H1 (cell line): ENCODE measurements around the gene CUL2. TPM values are rescaled to one million over a fixed set of nuclear protein-coding genes. Genes with fewer than 3 reads are reported as not detected.

ENCODE experiments used
- CTCF ChIA-PET: fragments of 300-600 bp; sonication (Branson Sonifier 250); formaldehyde crosslinking; loops from one replicate; lab custom pipeline; 2021; ENCODE audit not compliant: partially characterized antibody; lab: Charles Lee
- POLR2A ChIA-PET: fragments of 300-600 bp; sonication (Branson Sonifier 250); formaldehyde crosslinking; loops from one replicate; lab custom pipeline; 2021; ENCODE audit warnings: inconsistent platforms; ENCODE audit not compliant: partially characterized antibody; lab: Charles Lee
- DNase-seq, 2 experiments: peaks; one replicate each; pipeline versions ENCODE4 v3.0.0 to v3.0.0-alpha.2; 2010 to 2022; ENCODE audit warnings: low spot score in 2 of 2, low read depth in 1 of 2, mixed read lengths in 1 of 2
- FAIRE-seq: peaks from 2 replicates; lab custom pipeline; 2011; peaks lifted over from hg19 to GRCh38; lab: Jason Lieb, UNC
- H2AFZ ChIP-seq: 2 replicates; pipeline ENCODE4 v1.8.1; 2012; ENCODE audit warnings: low read length, inconsistent platforms
- H2AK5ac ChIP-seq: 2 replicates; pipeline ENCODE4 v1.6.1; 2013; ENCODE audit warnings: low read depth, low read length
- H2BK120ac ChIP-seq: replicated peaks from 2 replicates; pipeline ENCODE3; 2013; ENCODE audit warnings: low read depth, low read length, inconsistent platforms
- H2BK12ac ChIP-seq: 2 replicates; pipeline ENCODE4 v1.6.1; 2013; ENCODE audit warnings: low read depth, low read length
- H2BK15ac ChIP-seq: 2 replicates; pipeline ENCODE4 v1.6.1; 2013; ENCODE audit warnings: low read length
- H2BK20ac ChIP-seq: 2 replicates; pipeline ENCODE4 v1.6.1; 2013; ENCODE audit warnings: low read length
- H2BK5ac ChIP-seq: 2 replicates; pipeline ENCODE4 v1.6.1; 2013; ENCODE audit warnings: low read depth, low read length
- H3K14ac ChIP-seq: 2 replicates; pipeline ENCODE4 v1.6.1; 2013; ENCODE audit warnings: inconsistent platforms; ENCODE audit not compliant: insufficient read length
- H3K18ac ChIP-seq: 2 replicates; pipeline ENCODE4 v1.6.1; 2013; ENCODE audit warnings: low read length; ENCODE audit errors: extremely low read depth
- H3K23ac ChIP-seq: 2 replicates; pipeline ENCODE4 v1.6.1; 2013; ENCODE audit warnings: inconsistent platforms; ENCODE audit not compliant: insufficient read length
- H3K23me2 ChIP-seq: 2 replicates; pipeline ENCODE4 v1.6.1; 2013; ENCODE audit warnings: low read depth, low read length
- H3K27ac ChIP-seq: 2 replicates; pipeline ENCODE4 v1.6.1; 2011; ENCODE audit warnings: low read depth, low read length, inconsistent platforms
- H3K27me3 ChIP-seq, 4 experiments: replicated peaks in 1 of 4; 1 replicate in 1 of 4; 2 replicates in 3 of 4; pipeline versions ENCODE4 v1.6.1 to v1.8.1; 2011 to 2013; ENCODE audit warnings: low read length in 3 of 4, mild to moderate bottlenecking in 3 of 4, inconsistent platforms in 2 of 4, mixed read lengths in 2 of 4, moderate library complexity in 1 of 4; ENCODE audit not compliant: control insufficient read depth in 3 of 4, insufficient read depth in 3 of 4; ENCODE audit errors: extremely low read depth in 1 of 4
- H3K36me3 ChIP-seq, 4 experiments: 2 replicates each; pipeline versions ENCODE4 v1.6.1 to v1.8.1; 2011 to 2013; ENCODE audit warnings: mild to moderate bottlenecking in 4 of 4, low read length in 3 of 4, moderate library complexity in 2 of 4, control low read depth in 1 of 4, inconsistent platforms in 1 of 4; ENCODE audit not compliant: insufficient read depth in 4 of 4, control insufficient read depth in 2 of 4
- H3K4ac ChIP-seq: replicated peaks from 2 replicates; pipeline ENCODE3; 2013; ENCODE audit warnings: low read length, low read depth, mixed read lengths, inconsistent platforms; ENCODE audit not compliant: insufficient read length
- H3K4me1 ChIP-seq, 4 experiments: replicated peaks in 1 of 4; 1 replicate in 1 of 4; 2 replicates in 3 of 4; pipeline versions ENCODE4 v1.6.1 to v1.8.1; 2011 to 2013; ENCODE audit warnings: low read length in 3 of 4, inconsistent platforms in 2 of 4, mixed read lengths in 1 of 4; ENCODE audit not compliant: insufficient read depth in 4 of 4, control insufficient read depth in 3 of 4
- H3K4me2 ChIP-seq, 2 experiments: 2 replicates each; pipeline versions ENCODE4 v1.6.1 to v1.8.1; 2011 to 2013; ENCODE audit warnings: low read depth in 2 of 2, low read length in 2 of 2, control low read depth in 1 of 2, inconsistent platforms in 1 of 2, mild to moderate bottlenecking in 1 of 2; ENCODE audit not compliant: insufficient read depth in 1 of 2
- H3K4me3 ChIP-seq, 4 experiments: fragments of 200-600, 300-600 bp in 1 of 4; sonication (generic), shearing (Covaris generic), sonication (Bioruptor Twin) in 1 of 4; 2 replicates each; pipeline versions ENCODE4 v1.5.1 to v1.8.1; 2011 to 2016; ENCODE audit warnings: low read length in 4 of 4, low read depth in 3 of 4, control low read depth in 2 of 4, inconsistent platforms in 2 of 4, mild to moderate bottlenecking in 2 of 4, mixed read lengths in 1 of 4, moderate library complexity in 1 of 4; ENCODE audit not compliant: insufficient read depth in 2 of 4; ENCODE audit errors: extremely low read depth in 1 of 4
- H3K56ac ChIP-seq: replicated peaks from 2 replicates; pipeline ENCODE3; 2013; ENCODE audit warnings: low read depth, mild to moderate bottlenecking, mixed read lengths, low read length, inconsistent platforms; ENCODE audit not compliant: insufficient read length
- H3K79me1 ChIP-seq: 2 replicates; pipeline ENCODE4 v1.6.1; 2013; ENCODE audit warnings: low read depth, low read length, control low read depth
- H3K79me2 ChIP-seq, 2 experiments: 2 replicates each; pipeline versions ENCODE4 v1.6.1 to v1.8.1; 2012 to 2013; ENCODE audit warnings: low read length in 2 of 2, mild to moderate bottlenecking in 2 of 2, inconsistent platforms in 1 of 2; ENCODE audit not compliant: insufficient read depth in 2 of 2, control insufficient read depth in 1 of 2
- H3K9ac ChIP-seq, 4 experiments: replicated peaks in 1 of 4; 1 replicate in 1 of 4; 2 replicates in 3 of 4; pipeline versions ENCODE4 v1.6.1 to v1.8.1; 2011 to 2013; ENCODE audit warnings: low read depth in 3 of 4, low read length in 3 of 4, control low read depth in 2 of 4, mild to moderate bottlenecking in 2 of 4, moderate library complexity in 2 of 4, inconsistent platforms in 1 of 4; ENCODE audit errors: extremely low read depth in 1 of 4
- H3K9me3 ChIP-seq, 2 experiments: 2 replicates each; pipeline versions ENCODE4 v1.6.1 to v1.8.1; 2012 to 2013; ENCODE audit warnings: mild to moderate bottlenecking in 2 of 2, moderate library complexity in 2 of 2, control low read depth in 1 of 2, inconsistent platforms in 1 of 2, low read depth in 1 of 2, low read length in 1 of 2, mixed read lengths in 1 of 2; ENCODE audit not compliant: insufficient read depth in 2 of 2
- H4K20me1 ChIP-seq, 2 experiments: replicated peaks in 1 of 2; 2 replicates each; pipeline versions ENCODE3 to v1.8.1; 2011 to 2013; ENCODE audit warnings: inconsistent platforms in 2 of 2, low read length in 2 of 2, mild to moderate bottlenecking in 1 of 2; ENCODE audit not compliant: insufficient read depth in 2 of 2, control insufficient read depth in 1 of 2
- H4K5ac ChIP-seq: 2 replicates; pipeline ENCODE4 v1.6.1; 2013; ENCODE audit warnings: low read length, low read depth, mixed read lengths, inconsistent platforms; ENCODE audit not compliant: insufficient read length
- H4K8ac ChIP-seq: 2 replicates; pipeline ENCODE4 v1.8.0; 2013; ENCODE audit warnings: mild to moderate bottlenecking, moderate library complexity, low read length, inconsistent platforms; ENCODE audit not compliant: insufficient read depth; ENCODE audit errors: extremely low read depth
- H4K91ac ChIP-seq: replicated peaks from 2 replicates; pipeline ENCODE3; 2013; ENCODE audit warnings: low read length, mixed read lengths, inconsistent platforms; ENCODE audit not compliant: insufficient read length
- BACH1 ChIP-seq: IDR thresholded peaks from 2 replicates; pipeline ENCODE4 v1.6.1; 2012; ENCODE audit warnings: low read length, improper control_type of control experiment
- CEBPB ChIP-seq: IDR thresholded peaks from 2 replicates; pipeline ENCODE4 v1.6.1; 2012; ENCODE audit warnings: low read depth, low read length
- FOSL1 ChIP-seq: IDR thresholded peaks from 2 replicates; pipeline ENCODE4 v1.6.1; 2011; ENCODE audit warnings: mild to moderate bottlenecking, low read depth, low read length, moderate library complexity; ENCODE audit not compliant: insufficient read depth
- JUN ChIP-seq: IDR thresholded peaks from 2 replicates; pipeline ENCODE4 v1.6.1; 2011; ENCODE audit warnings: low read depth, mild to moderate bottlenecking, improper control_type of control experiment, low read length
- PHF8 ChIP-seq: fragments of 200-600 bp; sonication (generic); conservative IDR thresholded peaks from 2 replicates; pipeline ENCODE4 v1.7.1; 2012; ENCODE audit warnings: low read depth, mild to moderate bottlenecking, inconsistent platforms, low read length, moderate library complexity
- RXRA ChIP-seq: IDR thresholded peaks from 2 replicates; pipeline ENCODE4 v1.6.1; 2011; ENCODE audit warnings: low read depth, mild to moderate bottlenecking, low read length, moderate library complexity; ENCODE audit not compliant: insufficient read depth
- SP1 ChIP-seq: IDR thresholded peaks from 2 replicates; pipeline ENCODE4 v1.6.1; 2011; ENCODE audit warnings: low read depth, low read length
- WGBS, 2 experiments: shearing (Covaris generic) in 1 of 2; methylation state at CpG; one replicate each; pipeline versions ENCODE4 v1.1.6 to v1.1.7; 2013 to 2015; ENCODE audit warnings: low lambda C conversion rate in 2 of 2, mixed read lengths in 2 of 2, inconsistent platforms in 1 of 2, low coverage in 1 of 2, missing lambda C conversion rate in 1 of 2; ENCODE audit not compliant: insufficient replicate concordance in 2 of 2, insufficient coverage in 1 of 2, insufficient read length in 1 of 2; ENCODE audit errors: extremely low coverage in 1 of 2, missing lambda C conversion rate in 1 of 2; 5-methylcytosine and 5-hydroxymethylcytosine counted together
- long read RNA-seq, 2 experiments: library from RNA in 1 of 2; library from capped mRNA in 1 of 2; stranded (forward); transcript quantifications; one replicate each; pipeline ENCODE4 v2.0.0, GENCODE V29; 2021; ENCODE audit warnings: inconsistent platforms in 1 of 2
- polyA minus RNA-seq, 3 experiments: library from RNA; depleted of rRNA, polyadenylated mRNA; stranded (reverse); fragments of >200 nt; gene quantifications; 1 replicate in 2 of 3; 2 replicates in 1 of 3; pipeline ENCODE4 v1.2.3, GENCODE V29; 2011
- polyA plus RNA-seq, 7 experiments: library from polyadenylated mRNA; depleted of rRNA in 3 of 7; stranded (reverse) in 5 of 7; unstranded in 2 of 7; fragments of >200 nt in 5 of 7; fragments of 200-250 nt in 2 of 7; gene quantifications; 1 replicate in 5 of 7; 2 replicates in 1 of 7; 4 replicates in 1 of 7; pipeline versions ENCODE4 v1.2.1 to v1.2.3, GENCODE V29; 2011 to 2013; ENCODE audit warnings: missing spikeins in 2 of 7, mixed read lengths in 2 of 7
- total RNA-seq: library from RNA; stranded (reverse); fragmentation: NEBNext Ultra II Directional; extraction: Animal tissue kit (Norgen Biotek cat#: 25700); gene quantifications from 2 replicates; pipeline ENCODE4 v1.2.1, GENCODE V29; 2021

Gene CUL2
- total RNA-seq = 36.7 and 43.1 TPM in 2 replicates
- 6.3 and 10.2 TPM in 2 replicates for polyA plus RNA-seq (2011; rRNA removed)
- polyA plus RNA-seq (2011; cell fraction: cytosol; rRNA removed) = 11.6 TPM
- 6.1 TPM for polyA plus RNA-seq (2011; cell fraction: nucleus; rRNA removed)
- 16.0 to 29.1 TPM (median 19.1 TPM) in 4 replicates for polyA plus RNA-seq (2012, experiment 1 of 2)
- polyA plus RNA-seq (2012, experiment 2 of 2) = 1.7 TPM
- 24.9 TPM for polyA plus RNA-seq (2013, experiment 1 of 2)
- polyA plus RNA-seq (2013, experiment 2 of 2) = 25.1 TPM
- polyA minus RNA-seq (2011; rRNA and poly(A)+ RNA removed) = 17.2 and 25.7 TPM in 2 replicates
- 13.9 TPM for polyA minus RNA-seq (2011; cell fraction: cytosol; rRNA and poly(A)+ RNA removed)
- 22.0 TPM for polyA minus RNA-seq (2011; cell fraction: nucleus; rRNA and poly(A)+ RNA removed)
- long read RNA-seq, experiment 1, full-length matches to known transcripts = 15 of 46 reads
- long read RNA-seq, experiment 1, partial matches to known transcripts = 24 of 46 reads
- long read RNA-seq, experiment 1, other reads (novel, unspliced or antisense) = 7 of 46 reads
- long read RNA-seq, experiment 2, full-length matches to known transcripts = 5 of 12 reads
- long read RNA-seq, experiment 2, partial matches to known transcripts = 4 of 12 reads
- long read RNA-seq, experiment 2, other reads (novel, unspliced or antisense) = 3 of 12 reads

- WGBS, 2 experiments = 0% methylated on average over 23 of the region's 59 CpGs; no CpG with 5 or more reads in 1 of the 2 experiments
- peaks cover 2% of the 10 kb centered on the region; the same call in 1 of the 2 replicates for H3K79me1 ChIP-seq
- TF ChIP-seq CEBPB (peak; percentile 98), SP1 (0 out of 2 replicates have a peak, but pooled peaks have one; percentile 34), RXRA (no peak), PHF8 (peak; percentile 61; the same call in 1 of the 2 replicates), BACH1 (no peak), FOSL1 (no peak), JUN (no peak)
Measured at GRCh38 chr10:35090162-35090954, at the start of gene CUL2. Gene CUL2 (minus strand): TSS chr10:35090341. CDS start chr10:35071317, 19,024 bp downstream.

More at GRCh38 chr10:35090162-35090954, at the start of gene CUL2:
- H3K4me3 ChIP-seq = peak within 1 kb of the TSS; percentile 89 to 97 (median 95)
- DNase-seq (peak; percentile 62 to 97), FAIRE-seq (no peak)
- H4K20me1 ChIP-seq = peaks cover 0 to 1% of the 10 kb centered on the region in 2 experiments
- H2BK120ac ChIP-seq = no peak within 1 kb of the TSS
- no peak within 1 kb of the TSS for H3K56ac ChIP-seq
- H2BK5ac ChIP-seq = peak within 1 kb of the TSS; percentile 95
- peaks cover 3 to 41% of the 10 kb centered on the region in 2 experiments; a peak in 3 of 4 replicates for H3K79me2 ChIP-seq
- H3K4ac ChIP-seq = no peak within 1 kb of the TSS
- no peak within 1 kb of the TSS for H3K14ac ChIP-seq
- H4K91ac ChIP-seq = peak within 1 kb of the TSS; percentile 75
- no peaks in the 10 kb centered on the region for H3K36me3 ChIP-seq
- H3K9ac ChIP-seq = peak within 1 kb of the TSS; percentile 69 to 88 (median 80)
- ChIA-PET POLR2A (interaction anchor here (0.6 to 1.5 kb wide), 3 partner anchors 9 to 60 kb away, joined by 3 to 6 read pairs (median 3); no protein-coding TSS in a partner anchor), CTCF (interaction anchor here (1.7 kb wide), 1 partner anchor 96 kb away, joined by 5 read pairs; no protein-coding TSS in a partner anchor)
- H2AFZ ChIP-seq = peak within 1 kb of the TSS; percentile 99
- peak within 1 kb of the TSS; percentile 77; the same call in 1 of the 2 replicates for H3K27ac ChIP-seq
- H2BK12ac ChIP-seq = no peak within 1 kb of the TSS
- peak within 1 kb of the TSS; percentile 47; the same call in 1 of the 2 replicates for H4K8ac ChIP-seq
- H2AK5ac ChIP-seq = no peak within 1 kb of the TSS
- no peak within 1 kb of the TSS for H2BK20ac ChIP-seq
- peak within 1 kb of the TSS; percentile 86 to 91 for H3K4me2 ChIP-seq
- peaks cover 7% of the 10 kb centered on the region for H3K23me2 ChIP-seq
- H3K4me1 ChIP-seq = no peaks in the 10 kb centered on the region
- peak within 1 kb of the TSS; percentile 93 for H3K18ac ChIP-seq
- peaks cover 0 to 6% of the 10 kb centered on the region in 2 experiments; a peak in 2 of 4 replicates for H3K9me3 ChIP-seq
- H2BK15ac ChIP-seq = no peak within 1 kb of the TSS
- no peak within 1 kb of the TSS for H3K23ac ChIP-seq
- H4K5ac ChIP-seq = peak within 1 kb of the TSS; percentile 49
- no peaks in the 10 kb centered on the region for H3K27me3 ChIP-seq
